GM19468 (cell line): ENCODE data around the gene PTPRG.

ENCODE experiments used
- ATAC-seq: cut with Tn5 transposase; IDR thresholded peaks from one replicate; pipeline ENCODE4 v1.9.1; 2021; ENCODE audit warnings: mild to moderate bottlenecking, moderate library complexity, moderate number of reproducible peaks; ENCODE audit not compliant: unreplicated experiment; ENCODE audit errors: extremely low read depth

Gene PTPRG

DNA sequence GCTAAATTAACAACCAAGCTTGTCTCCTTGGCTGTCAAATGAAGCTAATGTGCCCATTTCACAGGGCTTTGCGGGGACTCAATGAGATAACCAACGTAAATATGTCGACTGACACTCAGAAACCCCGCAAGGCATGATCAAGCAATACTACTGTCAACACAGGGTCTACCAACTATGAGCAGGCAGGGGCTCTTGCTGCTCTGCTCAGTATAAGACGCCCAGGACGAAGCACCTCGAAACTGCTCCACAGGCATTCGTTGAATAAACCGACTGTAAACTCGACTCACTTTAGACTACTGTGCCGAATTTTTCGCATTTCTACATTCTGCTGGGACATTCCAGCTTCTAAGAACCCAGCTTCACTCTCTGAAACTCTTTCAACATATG, 757.0 kb downstream of the PTPRG start:
- no peak for ATAC-seq

DNA sequence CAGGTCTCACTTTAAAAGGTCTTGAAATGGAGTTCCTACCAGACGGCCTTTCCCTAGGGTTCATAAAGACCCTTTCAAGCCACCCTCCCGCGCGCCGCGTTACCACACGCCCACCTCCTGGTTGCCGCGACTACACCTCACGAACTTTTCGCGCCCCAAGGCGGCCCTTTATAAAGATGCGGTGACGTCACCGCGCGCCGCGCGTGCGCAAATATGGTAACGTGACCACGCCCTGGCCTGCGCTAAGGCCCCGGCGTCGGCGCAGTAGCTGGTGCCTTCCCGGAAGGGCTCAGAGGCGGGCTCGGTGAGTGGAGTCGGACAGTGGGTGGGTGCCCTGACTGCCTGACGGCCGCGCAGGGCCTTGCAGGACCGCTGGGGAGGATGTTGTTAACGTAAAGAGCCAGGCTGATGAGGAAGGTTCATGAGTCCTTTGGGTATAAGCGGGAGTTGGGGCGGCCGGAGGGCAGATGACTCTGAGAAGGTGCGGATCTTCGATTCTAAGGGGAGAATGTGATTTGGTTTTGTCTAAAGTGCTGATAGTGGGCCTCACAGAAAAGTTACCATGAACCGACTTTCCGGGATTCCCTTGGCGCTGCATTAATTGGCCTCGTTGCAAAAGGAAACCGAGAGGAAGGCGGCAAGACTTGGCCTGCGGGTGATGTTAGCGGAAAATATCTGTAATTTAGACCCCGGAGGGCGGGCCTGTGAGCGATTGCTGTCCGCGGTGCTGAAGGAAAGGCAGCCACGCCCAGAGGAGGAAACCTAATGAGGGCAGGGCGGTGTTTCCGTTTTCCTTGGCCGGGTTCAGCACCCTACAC, 757.6 kb downstream of the PTPRG start:
- peak; percentile 80 for ATAC-seq

DNA sequence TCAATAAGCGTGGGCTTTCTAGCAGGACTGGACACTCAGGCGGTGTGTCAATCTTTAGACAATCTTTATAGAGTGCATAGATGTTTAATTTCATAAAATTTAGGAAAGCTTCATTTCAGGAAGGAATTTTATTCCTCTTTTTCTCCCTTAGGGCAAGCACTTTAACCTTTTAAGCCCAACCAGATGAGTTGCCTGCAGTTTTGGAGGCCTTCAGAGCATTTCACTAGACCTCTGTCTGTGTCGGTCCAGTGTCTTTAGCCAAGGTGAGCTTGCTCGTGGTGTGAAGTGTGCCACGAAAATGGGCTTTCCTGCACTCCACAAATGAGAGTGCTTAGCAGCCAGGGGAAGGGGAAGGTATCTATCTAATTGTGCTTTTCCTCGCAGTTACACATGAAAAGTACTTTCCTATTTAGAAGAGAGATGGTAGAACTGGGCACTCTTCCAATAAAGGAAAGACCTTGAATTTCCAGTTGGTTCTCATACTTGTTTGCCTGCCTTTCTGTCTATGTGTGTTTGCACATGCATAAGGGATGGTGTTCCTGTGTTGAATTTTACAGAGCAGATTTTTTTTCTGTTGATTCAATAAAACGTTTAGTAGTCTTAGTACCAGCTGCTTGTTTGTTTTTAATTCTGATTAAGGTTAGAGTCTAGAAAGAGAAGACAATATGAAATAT, 758.3 kb downstream of the PTPRG start:
- no peak for ATAC-seq

DNA sequence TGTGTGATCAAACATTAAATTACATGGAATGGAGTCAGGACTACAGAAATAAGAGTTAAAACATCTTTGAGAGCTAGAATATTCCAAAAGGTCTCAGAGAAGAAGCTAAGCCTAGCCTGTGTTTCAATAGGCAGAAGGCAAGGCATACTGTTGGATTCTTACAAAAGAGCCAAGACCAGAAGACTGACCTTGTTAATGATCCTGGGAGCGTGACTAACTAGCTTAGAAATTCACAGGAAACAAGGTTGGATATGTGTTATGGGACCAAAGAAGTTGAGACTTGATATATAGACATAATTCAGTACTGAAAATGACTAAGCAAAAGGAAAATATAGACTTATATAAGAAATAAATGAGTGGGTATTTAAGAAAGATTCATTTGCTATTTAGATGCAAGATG, 761.9 kb downstream of the PTPRG start:
- no peak for ATAC-seq

DNA sequence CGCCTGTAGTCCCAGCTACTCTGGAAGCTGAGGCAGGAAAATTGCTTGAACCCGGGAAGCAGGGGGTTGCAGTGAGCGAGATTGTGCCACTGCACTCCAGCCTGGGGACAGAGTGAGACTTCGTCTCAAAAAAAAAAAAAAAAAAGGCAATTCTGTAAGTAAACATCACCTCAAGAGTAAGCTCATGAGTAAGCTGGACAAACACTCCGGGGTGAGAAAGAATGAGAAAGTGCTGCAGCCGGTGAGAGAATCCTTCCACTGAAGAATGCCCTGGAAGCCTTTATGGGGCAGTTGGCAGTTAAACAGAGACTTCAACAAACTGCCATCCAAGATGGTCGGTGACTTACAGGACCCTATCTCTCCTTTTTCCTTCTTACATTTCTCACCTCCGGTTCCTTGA, 764.5 kb downstream of the PTPRG start:
- ATAC-seq, result no peak

DNA sequence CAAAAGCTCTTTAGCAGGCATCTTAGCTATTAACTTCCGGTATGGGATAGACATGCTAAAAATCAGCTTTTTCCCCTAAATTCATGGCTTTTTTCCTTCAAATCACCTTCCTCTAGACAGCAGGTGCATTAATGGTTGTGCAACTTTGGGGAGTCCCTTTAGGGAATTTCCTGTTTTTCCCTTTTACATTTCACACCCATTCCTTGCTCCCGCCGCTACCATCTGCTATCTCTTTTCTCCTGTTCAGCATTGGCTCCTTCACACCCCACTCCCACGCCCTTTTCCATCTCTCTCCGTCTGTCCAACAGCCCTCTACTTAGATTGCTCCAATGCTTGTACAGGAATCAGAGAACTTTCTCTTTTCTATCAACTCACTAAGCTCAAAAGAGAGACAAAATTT, 768.6 kb downstream of the PTPRG start:
- ATAC-seq, result no peak

DNA sequence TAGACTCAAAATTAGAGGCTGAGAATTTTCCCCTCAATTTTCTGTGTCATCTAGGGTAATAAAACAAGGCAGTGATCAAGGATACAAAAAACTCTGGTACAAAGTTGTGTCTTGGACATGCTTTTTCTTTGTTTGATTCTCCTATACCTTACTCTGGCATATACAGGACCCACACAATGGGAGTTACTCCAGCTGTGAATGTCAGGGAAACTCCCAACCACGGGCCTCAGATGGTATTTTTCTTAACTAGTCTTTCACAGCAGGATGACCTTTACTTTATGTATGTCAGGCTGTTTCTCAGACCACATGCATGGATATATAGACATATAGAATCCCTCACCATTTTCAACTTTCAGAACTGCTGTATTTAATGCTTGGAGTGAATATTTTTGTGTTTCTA, 770.6 kb downstream of the PTPRG start:
- ATAC-seq, result no peak

DNA sequence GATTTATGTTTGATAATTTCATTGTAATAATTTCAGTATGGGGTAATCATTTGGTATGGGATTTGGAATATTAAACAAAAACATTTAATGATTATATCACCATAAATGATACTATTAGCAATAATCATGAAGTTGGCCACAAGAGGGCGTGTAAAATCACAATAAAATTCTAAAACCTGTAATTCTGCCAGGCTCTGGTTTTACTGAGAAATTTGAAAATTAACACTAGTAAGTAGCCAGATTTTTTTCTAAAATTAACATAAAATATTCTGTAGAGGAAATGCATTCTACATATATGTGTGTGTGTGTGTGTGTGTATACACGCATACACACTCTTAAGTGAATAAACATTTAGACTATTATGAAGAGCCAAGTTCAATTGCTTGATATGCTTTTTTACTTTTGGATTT, 771.5 kb downstream of the PTPRG start:
- no peak for ATAC-seq

DNA sequence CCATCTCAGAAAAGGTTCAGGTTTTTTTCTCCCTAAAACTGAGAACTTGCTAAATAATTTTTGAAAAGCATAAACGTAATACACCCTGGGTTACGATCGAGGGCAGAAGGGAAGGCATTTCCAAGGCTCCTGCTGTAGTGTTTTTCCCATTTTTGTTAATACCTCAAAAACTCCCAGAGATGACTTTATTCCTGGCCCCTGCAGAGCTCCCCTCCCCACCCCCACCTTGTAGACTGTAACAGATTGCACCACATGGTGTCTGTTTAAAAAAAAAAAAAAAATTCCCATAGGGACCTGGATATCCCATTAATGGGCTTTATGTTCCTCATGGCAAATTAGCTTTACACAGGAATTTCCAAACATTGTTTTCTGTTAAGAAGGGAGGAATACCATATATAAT, 773.8 kb downstream of the PTPRG start:
- ATAC-seq, result no peak

DNA sequence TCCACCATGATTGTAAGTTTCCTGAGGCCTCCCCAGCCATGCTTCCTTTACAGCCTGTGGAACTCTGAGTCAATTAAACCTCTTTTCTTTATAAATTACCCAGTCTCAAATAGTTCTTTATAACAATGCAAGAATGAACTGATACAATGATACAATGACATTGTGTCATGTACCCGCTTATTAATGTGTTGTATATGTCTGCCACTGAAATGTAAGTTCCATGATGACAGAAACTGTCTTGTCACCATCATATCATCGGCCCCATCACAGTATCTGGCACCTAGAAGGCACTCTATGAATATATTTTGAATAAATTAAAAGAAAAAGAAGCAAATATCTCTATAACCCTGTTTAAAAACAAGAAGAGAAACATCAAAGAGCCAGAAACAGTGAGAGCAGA, 782.4 kb downstream of the PTPRG start:
- ATAC-seq, result no peak
